Fibroblast of villous mesenchyme (primary cell): ENCODE measurements around the gene BTN1A1. TPM values are rescaled to one million over a fixed set of nuclear protein-coding genes. Genes with fewer than 3 reads are reported as not detected.

Source experiments
- DNase-seq: peaks from one replicate; pipeline ENCODE4 v3.0.0-alpha.2; 2010; ENCODE audit warnings: low read depth
- H3K4me3 ChIP-seq: 2 replicates; pipeline ENCODE4 v1.5.1; 2011; ENCODE audit warnings: low read depth, mild to moderate bottlenecking, low read length
- total RNA-seq: library from RNA; depleted of rRNA; stranded (reverse); fragments of >200 nt; gene quantifications from 2 replicates; pipeline ENCODE4 v1.2.3, GENCODE V29; 2012
- TF ChIP-seq, protein P1 (sequence below): IDR thresholded peaks from 2 replicates; pipeline ENCODE4 v1.5.1; 2012; ENCODE audit warnings: low read depth, mild to moderate bottlenecking, low read length; ENCODE audit not compliant: insufficient read depth

Gene BTN1A1
- total RNA-seq, 1 donor, result not detected

DNA sequence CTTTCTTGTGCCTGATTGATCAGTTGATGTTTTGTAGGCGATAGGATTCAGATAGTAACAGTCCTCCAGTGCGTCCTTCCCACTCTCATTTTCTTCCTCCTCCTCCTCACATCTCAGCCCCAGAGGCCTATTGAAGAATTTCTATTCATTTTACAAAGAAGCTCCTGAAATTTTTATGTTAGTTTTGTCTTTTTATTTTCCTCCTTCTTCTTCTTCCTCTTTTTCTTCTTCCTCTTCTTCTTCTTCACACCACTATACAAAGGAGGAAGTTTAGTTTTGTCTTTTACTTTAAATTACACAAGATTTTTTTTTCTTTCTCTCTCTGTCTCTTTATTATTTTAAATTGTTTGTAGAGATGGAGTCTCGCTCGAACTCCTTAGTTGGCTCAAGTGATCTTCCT, 23.2 kb upstream of the BTN1A1 start:
- DNase-seq, result no peak
- TF ChIP-seq, protein P1, sequence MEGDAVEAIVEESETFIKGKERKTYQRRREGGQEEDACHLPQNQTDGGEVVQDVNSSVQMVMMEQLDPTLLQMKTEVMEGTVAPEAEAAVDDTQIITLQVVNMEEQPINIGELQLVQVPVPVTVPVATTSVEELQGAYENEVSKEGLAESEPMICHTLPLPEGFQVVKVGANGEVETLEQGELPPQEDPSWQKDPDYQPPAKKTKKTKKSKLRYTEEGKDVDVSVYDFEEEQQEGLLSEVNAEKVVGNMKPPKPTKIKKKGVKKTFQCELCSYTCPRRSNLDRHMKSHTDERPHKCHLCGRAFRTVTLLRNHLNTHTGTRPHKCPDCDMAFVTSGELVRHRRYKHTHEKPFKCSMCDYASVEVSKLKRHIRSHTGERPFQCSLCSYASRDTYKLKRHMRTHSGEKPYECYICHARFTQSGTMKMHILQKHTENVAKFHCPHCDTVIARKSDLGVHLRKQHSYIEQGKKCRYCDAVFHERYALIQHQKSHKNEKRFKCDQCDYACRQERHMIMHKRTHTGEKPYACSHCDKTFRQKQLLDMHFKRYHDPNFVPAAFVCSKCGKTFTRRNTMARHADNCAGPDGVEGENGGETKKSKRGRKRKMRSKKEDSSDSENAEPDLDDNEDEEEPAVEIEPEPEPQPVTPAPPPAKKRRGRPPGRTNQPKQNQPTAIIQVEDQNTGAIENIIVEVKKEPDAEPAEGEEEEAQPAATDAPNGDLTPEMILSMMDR, result no peak
- H3K4me3 ChIP-seq, result no peak overlapping the region

GRCh38 chr6:26477426-26477825, 22.7 kb upstream of the BTN1A1 start:
- TF ChIP-seq, protein P1, result no peak
- no peak for DNase-seq
- no peak overlapping the region for H3K4me3 ChIP-seq

DNA sequence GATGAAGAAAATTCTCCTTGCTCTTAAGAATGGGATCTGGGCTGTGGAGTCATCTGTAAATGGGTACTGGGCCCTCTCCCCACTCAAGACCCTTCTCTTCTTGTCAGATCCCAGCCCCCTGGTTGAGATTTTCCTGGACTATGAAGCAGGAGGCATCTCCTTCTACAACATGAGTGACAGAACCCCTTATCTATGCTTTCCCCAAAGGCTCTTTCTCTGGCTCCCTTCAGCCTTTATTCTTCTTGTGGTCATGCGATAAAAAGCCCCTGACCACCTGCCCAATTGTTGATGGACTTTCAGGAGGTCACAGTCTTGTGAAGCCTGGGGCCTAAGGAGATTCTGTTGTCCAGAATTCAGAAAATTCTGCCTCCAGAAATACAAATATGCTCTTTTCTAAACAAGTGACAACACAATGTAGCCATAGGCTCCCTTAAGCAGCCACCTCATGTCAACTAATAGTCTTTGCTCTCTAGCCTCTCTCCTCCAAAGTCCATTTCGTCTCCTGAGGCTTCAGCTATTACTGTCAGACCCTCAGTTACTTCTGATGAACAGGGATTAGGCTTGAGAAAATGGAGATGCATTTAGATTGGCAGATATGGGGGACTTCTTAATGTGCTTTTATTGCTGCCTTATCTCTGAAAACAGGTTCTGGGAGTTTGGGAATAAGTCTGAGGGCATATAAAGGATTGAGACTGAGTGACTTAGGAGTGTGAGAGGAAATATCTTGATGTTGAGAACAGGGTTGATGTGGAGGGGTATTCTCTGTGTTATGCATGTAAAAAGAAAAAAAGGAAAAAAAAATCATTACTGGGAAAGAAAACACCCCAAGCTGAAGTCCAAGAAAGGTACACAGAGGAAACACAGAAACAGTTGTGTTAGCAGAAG, 21.8 kb upstream of the BTN1A1 start:
- DNase-seq, result no peak
- H3K4me3 ChIP-seq, result no peak overlapping the region
- TF ChIP-seq, protein P1, result no peak

DNA sequence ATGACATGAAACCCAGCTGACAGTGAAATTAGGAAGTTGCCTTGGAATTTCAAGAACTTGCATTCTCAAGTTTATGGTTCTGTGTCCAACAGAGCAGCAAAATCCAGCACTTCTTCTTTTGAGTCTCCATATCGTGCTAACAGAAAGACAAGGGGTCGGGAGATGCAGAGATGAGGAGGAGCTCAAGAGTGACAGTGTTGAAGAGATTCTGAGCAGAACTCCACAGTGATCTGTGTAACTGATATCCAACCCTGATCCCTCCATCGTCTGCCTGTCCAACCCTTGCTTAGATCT, 21.2 kb upstream of the BTN1A1 start:
- TF ChIP-seq, protein P1, result no peak

DNA sequence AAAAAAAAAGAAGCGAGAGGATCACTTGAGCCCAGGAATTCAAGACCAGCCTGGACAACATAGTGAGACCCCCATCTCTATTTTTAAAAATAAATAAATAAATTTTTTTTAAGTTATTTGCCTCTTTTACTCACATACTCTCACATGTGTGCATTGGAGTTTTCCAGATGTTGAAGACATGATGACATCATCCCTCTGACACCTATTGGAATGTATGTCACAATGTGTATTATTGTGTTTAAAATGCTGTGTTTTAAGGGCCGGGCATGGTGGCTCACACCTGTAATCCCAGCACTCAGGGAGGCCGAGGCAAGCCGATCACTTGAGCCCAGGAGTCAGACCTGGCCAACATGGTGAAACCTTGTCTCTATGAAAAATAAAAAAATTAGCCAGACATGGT, 17.8 kb upstream of the BTN1A1 start:
- no peak for DNase-seq
- H3K4me3 ChIP-seq, result no peak overlapping the region
- TF ChIP-seq, protein P1, result no peak

More for the DNA sequence above, 21.2 kb upstream of the BTN1A1 start:
- no peak overlapping the region for H3K4me3 ChIP-seq
- DNase-seq, result no peak

GRCh38 chr6:26483727-26484126, 16.4 kb upstream of the BTN1A1 start:
- no peak overlapping the region for H3K4me3 ChIP-seq

More at GRCh38 chr6:26483727-26484126, 16.4 kb upstream of the BTN1A1 start:
- DNase-seq, result no peak
- TF ChIP-seq, protein P1, result no peak
